Daoy (cell line): ENCODE data around the gene CARMIL1. TPM values are rescaled to one million over a fixed set of nuclear protein-coding genes. Genes with fewer than 3 reads are reported as not detected.

ENCODE experiments used
- DNase-seq: peaks from one replicate; pipeline ENCODE4 v3.0.0-alpha.2; 2015; ENCODE audit warnings: low read depth
- total RNA-seq: library from RNA; depleted of rRNA; stranded (reverse); fragments of >200 nt; shearing (Covaris generic); gene quantifications from 2 replicates; pipeline ENCODE4 v1.2.3, GENCODE V29; 2014

Gene CARMIL1
- total RNA-seq, 1 experiment from 2014 or later, result 13.4 TPM

GRCh38 chr6:25472906-25473305 is 193.7 kb downstream of the CARMIL1 start:
- DNase-seq, result no peak

GRCh38 chr6:25473447-25473846 is 194.3 kb downstream of the CARMIL1 start:
- no peak for DNase-seq

- peak; percentile 53 for DNase-seq
Measured at GRCh38 chr6:25476126-25476525, 197.0 kb downstream of the CARMIL1 start.

- DNase-seq, result peak; percentile 57
Measured at GRCh38 chr6:25477006-25477590, 197.9 kb downstream of the CARMIL1 start.

- no peak for DNase-seq
Measured at GRCh38 chr6:25478973-25479372, 199.8 kb downstream of the CARMIL1 start.

GRCh38 chr6:25481267-25481666 is 202.1 kb downstream of the CARMIL1 start:
- DNase-seq, result no peak

GRCh38 chr6:25482996-25483395 is 203.8 kb downstream of the CARMIL1 start:
- no peak for DNase-seq

- no peak for DNase-seq
Measured at GRCh38 chr6:25483943-25484342, 204.8 kb downstream of the CARMIL1 start.

GRCh38 chr6:25484900-25485299 is 205.7 kb downstream of the CARMIL1 start:
- no peak for DNase-seq

- no peak for DNase-seq
Measured at GRCh38 chr6:25485821-25486534, 206.8 kb downstream of the CARMIL1 start.

- no peak for DNase-seq
Measured at GRCh38 chr6:25486550-25486949, 207.4 kb downstream of the CARMIL1 start.

- DNase-seq, result no peak
Measured at GRCh38 chr6:25487012-25487411, 207.8 kb downstream of the CARMIL1 start.

- no peak for DNase-seq
Measured at GRCh38 chr6:25488156-25488555, 209.0 kb downstream of the CARMIL1 start.

- no peak for DNase-seq
Measured at GRCh38 chr6:25489399-25489798, 210.2 kb downstream of the CARMIL1 start.

GRCh38 chr6:25490018-25490801 is 211.0 kb downstream of the CARMIL1 start:
- peak; percentile 71 for DNase-seq

- no peak for DNase-seq
Measured at GRCh38 chr6:25492951-25493350, 213.8 kb downstream of the CARMIL1 start.

- no peak for DNase-seq
Measured at GRCh38 chr6:25494469-25494868, 215.3 kb downstream of the CARMIL1 start.

- no peak for DNase-seq
Measured at GRCh38 chr6:25497383-25498040, 218.3 kb downstream of the CARMIL1 start.

- no peak for DNase-seq
Measured at GRCh38 chr6:25498505-25498904, 219.3 kb downstream of the CARMIL1 start.

- DNase-seq, result no peak
Measured at GRCh38 chr6:25499615-25500235, 220.6 kb downstream of the CARMIL1 start.

- DNase-seq, result peak; percentile 5
Measured at GRCh38 chr6:25503686-25504085, 224.5 kb downstream of the CARMIL1 start.

- DNase-seq, result peak; percentile 48
Measured at GRCh38 chr6:25504661-25505060, 225.5 kb downstream of the CARMIL1 start.
